Bronchial epithelial cell (primary cell): ENCODE results near the gene ADCY9. TPM values are rescaled to one million over a fixed set of nuclear protein-coding genes. Genes with fewer than 3 reads are reported as not detected.
"Not testable (repeated sequence)": the region's sequence is repeated elsewhere in the genome, so short reads cannot be mapped to it uniquely, and the experiment has no call there.

ENCODE experiments used
- DNase-seq: peaks from one replicate; pipeline ENCODE4 v3.0.0-alpha.2; 2010; ENCODE audit warnings: low read depth
- FAIRE-seq: peaks from 2 replicates; lab custom pipeline; 2011; peaks lifted over from hg19 to GRCh38; lab: Jason Lieb, UNC
- H3K27me3 ChIP-seq: 2 replicates; pipeline ENCODE4 v1.5.1; 2011; ENCODE audit warnings: low read length; ENCODE audit not compliant: control insufficient read depth, insufficient read depth
- H3K36me3 ChIP-seq: 2 replicates; pipeline ENCODE4 v1.5.1; 2011; ENCODE audit warnings: low read length; ENCODE audit not compliant: control insufficient read depth, insufficient read depth
- H3K4me3 ChIP-seq: 2 replicates; pipeline ENCODE4 v1.5.1; 2011; ENCODE audit warnings: mild to moderate bottlenecking, low read depth, low read length, control low read depth
- total RNA-seq: library from RNA; depleted of rRNA; stranded (reverse); fragments of >200 nt; gene quantifications from 2 replicates; pipeline ENCODE4 v1.2.1, GENCODE V29; 2014
- TF ChIP-seq, protein P1 (sequence below): IDR thresholded peaks from 2 replicates; pipeline ENCODE4 v1.5.1; 2011; ENCODE audit warnings: mild to moderate bottlenecking, moderate library complexity, low read length, control low read depth, inconsistent platforms; ENCODE audit not compliant: insufficient read depth, severe bottlenecking

Gene ADCY9
- total RNA-seq, 1 donor from 2014 or later: 11.3 TPM

DNA sequence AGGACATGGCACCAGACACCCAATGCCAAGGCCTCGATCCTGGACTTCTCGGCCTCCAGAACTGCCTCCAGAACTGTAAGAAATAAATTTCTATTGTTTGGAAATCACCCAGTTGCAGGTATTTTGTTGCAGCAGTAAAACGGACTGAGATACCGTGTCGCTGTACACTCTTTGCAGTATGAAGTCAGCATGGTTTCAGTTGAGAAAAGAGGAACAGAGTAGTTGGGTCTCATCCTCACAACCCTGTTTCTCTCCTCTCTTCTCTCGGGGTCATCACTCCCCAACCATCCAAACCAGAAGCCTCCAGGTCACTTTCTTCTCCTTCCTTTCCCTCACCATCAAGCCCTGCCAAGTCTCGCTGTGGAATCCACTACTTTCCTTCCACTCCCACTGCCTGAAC lies 77.8 kb downstream of the ADCY9 start:
- FAIRE-seq: no peak
- Histone ChIP-seq H3K27me3 (no peaks in the 10 kb centered on the region), H3K36me3 (no peaks in the 10 kb centered on the region), H3K4me3 (no peak overlapping the region)
- DNase-seq: no peak
- TF ChIP-seq, protein P1, sequence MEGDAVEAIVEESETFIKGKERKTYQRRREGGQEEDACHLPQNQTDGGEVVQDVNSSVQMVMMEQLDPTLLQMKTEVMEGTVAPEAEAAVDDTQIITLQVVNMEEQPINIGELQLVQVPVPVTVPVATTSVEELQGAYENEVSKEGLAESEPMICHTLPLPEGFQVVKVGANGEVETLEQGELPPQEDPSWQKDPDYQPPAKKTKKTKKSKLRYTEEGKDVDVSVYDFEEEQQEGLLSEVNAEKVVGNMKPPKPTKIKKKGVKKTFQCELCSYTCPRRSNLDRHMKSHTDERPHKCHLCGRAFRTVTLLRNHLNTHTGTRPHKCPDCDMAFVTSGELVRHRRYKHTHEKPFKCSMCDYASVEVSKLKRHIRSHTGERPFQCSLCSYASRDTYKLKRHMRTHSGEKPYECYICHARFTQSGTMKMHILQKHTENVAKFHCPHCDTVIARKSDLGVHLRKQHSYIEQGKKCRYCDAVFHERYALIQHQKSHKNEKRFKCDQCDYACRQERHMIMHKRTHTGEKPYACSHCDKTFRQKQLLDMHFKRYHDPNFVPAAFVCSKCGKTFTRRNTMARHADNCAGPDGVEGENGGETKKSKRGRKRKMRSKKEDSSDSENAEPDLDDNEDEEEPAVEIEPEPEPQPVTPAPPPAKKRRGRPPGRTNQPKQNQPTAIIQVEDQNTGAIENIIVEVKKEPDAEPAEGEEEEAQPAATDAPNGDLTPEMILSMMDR: no peak

DNA sequence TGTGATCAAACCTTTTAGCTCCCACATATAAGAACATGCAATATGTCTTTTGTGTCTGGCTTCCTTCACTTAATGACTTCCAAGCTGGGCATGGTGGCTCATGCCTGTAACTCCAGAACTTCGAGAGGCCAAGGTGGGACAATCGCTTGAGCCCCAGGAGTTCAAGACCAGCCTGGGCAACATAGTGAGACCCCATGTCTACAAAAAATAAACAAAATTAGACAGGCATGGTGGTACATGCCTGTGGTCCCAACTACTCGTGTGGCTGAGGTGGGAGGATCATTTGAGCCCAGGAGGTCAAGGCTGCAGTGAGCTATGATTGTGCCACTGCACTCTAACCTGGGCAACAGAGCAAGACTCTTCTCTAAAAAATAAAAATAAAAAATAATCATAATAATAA lies 79.3 kb downstream of the ADCY9 start:
- not testable (repeated sequence) for DNase-seq, H3K36me3 ChIP-seq, H3K4me3 ChIP-seq, H3K27me3 ChIP-seq, FAIRE-seq

DNA sequence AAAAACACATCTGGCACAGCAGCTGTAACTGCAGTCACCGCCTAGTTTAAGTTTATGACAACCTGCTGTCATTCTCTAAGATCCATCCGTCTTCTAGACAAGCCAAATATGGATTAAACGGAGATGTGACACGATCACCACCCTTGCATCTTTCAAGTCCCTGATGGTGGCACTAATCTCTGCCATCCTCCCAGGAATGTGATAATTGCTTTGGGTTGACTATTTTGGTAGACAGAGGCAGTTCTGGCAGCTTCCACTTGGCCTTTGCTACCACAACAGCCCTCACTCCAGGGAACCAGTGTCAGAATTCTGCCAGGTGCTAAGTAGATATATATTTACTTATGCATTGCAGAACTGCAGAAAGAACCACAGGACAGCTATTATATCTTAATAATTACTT lies 81.3 kb downstream of the ADCY9 start:
- Histone ChIP-seq H3K4me3 (no peak overlapping the region), H3K36me3 (no peaks in the 10 kb centered on the region), H3K27me3 (no peaks in the 10 kb centered on the region)
- DNase-seq: no peak
- TF ChIP-seq, protein P1: no peak
- no peak for FAIRE-seq

DNA sequence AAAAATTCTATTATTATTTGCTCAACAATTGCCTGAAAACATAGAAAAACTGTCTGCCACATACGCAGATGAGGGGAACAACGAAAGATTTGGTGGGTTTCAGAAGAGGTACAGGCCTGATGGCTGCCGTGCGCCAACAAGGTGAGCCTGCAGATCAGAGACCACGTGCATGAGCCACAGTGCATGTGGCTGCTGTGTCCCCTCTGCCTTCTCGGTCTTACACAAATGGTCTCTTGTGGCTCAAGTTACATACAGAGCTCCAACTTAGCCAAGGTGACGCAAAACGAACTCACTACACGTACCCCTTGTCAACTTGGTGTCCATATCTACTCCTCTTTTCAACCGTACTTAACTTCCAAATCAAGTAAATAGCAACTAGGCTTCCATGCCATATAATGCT lies 82.3 kb downstream of the ADCY9 start:
- Histone ChIP-seq H3K4me3 (no peak overlapping the region), H3K36me3 (no peaks in the 10 kb centered on the region), H3K27me3 (no peaks in the 10 kb centered on the region)
- no peak for DNase-seq
- peak; percentile 28 for FAIRE-seq
- TF ChIP-seq, protein P1: no peak

DNA sequence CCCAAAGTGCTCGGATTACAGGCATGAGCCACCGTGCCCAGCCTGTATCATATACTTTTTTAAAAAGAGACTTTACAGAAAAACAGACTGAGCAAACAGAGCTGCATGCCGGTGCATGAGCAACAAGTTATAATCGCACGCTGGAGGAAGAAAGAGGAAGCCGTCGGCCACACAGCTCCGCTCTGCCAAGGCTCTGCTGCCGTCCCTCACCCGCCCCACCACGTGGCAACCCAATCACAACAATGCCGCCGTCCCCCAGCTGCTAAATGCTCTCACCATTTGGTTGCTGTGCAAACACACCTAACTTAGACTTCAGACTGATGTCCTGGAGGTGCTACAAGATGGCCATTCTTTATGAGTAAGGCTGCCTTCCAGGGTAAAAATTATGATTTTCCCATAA lies 83.5 kb downstream of the ADCY9 start:
- Histone ChIP-seq H3K36me3 (no peaks in the 10 kb centered on the region), H3K27me3 (no peaks in the 10 kb centered on the region), H3K4me3 (no peak overlapping the region)
- no peak for FAIRE-seq
- peak; percentile 76 for DNase-seq
- TF ChIP-seq, protein P1: no peak

DNA sequence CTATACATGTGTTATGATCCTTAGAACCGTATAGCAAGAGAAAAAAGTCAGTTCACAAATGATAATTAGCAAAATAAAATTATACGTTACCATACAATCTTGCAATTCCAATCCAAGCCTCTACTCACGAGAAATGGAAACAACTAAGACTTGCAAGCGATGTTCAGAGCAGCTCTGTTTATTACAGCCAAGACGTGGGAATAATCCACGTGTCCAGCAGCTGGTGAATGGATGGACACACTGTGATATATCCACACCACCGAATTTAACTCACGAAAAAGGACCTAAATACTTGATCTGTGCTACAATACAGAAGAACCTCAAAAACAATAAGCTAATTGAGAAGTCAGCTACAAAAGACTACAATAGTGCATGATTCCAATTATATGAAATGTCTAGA lies 88.1 kb downstream of the ADCY9 start:
- TF ChIP-seq, protein P1: no peak
- Histone ChIP-seq H3K27me3 (no peaks in the 10 kb centered on the region), H3K4me3 (no peak overlapping the region), H3K36me3 (no peaks in the 10 kb centered on the region)
- DNase-seq (no peak), FAIRE-seq (no peak)
